GM19238 (cell line): ENCODE data around the gene HOXB6.
A peak's percentile ranks its signal among the peaks of the same experiment; 100 is the strongest.

Source experiments
- DNase-seq: peaks from one replicate; pipeline ENCODE4 v3.0.0; 2011; ENCODE audit warnings: low spot score; ENCODE audit not compliant: insufficient read length

The HOXB6 gene

GRCh38 chr17:48634493-48635208 is 29.9 kb upstream of the HOXB6 start:
- no peak for DNase-seq

DNA sequence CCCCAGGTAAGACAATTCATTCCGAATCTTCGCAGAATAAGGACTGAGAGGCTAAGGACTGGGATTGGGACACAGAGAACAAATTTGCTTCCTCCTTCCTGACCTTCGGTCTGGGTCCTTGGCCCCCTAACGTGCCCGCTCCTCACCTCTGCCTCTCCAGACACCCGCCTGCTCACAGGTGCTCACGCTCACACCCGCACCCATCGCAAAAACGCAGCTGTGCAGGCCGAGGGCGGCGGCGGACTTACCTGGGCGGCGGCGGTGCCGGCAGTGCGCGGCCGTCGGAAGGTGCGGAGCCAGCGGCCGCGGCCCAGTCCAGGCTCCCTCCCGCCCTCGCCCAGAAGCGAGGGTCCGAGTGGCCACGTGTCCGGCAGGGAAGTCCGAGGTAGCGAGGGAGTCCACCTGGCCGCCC is 28.5 kb upstream of the HOXB6 start:
- no peak for DNase-seq

- DNase-seq, result no peak
Measured at GRCh38 chr17:48632579-48633265, 27.9 kb upstream of the HOXB6 start.

GRCh38 chr17:48631693-48632578 is 27.1 kb upstream of the HOXB6 start:
- no peak for DNase-seq

GRCh38 chr17:48630925-48631692 is 26.3 kb upstream of the HOXB6 start:
- DNase-seq, result no peak

- no peak for DNase-seq
Measured at GRCh38 chr17:48630009-48630924, 25.5 kb upstream of the HOXB6 start.

GRCh38 chr17:48629411-48629759 is 24.6 kb upstream of the HOXB6 start:
- no peak for DNase-seq

GRCh38 chr17:48628649-48629410 is 24.0 kb upstream of the HOXB6 start:
- DNase-seq, result no peak

DNA sequence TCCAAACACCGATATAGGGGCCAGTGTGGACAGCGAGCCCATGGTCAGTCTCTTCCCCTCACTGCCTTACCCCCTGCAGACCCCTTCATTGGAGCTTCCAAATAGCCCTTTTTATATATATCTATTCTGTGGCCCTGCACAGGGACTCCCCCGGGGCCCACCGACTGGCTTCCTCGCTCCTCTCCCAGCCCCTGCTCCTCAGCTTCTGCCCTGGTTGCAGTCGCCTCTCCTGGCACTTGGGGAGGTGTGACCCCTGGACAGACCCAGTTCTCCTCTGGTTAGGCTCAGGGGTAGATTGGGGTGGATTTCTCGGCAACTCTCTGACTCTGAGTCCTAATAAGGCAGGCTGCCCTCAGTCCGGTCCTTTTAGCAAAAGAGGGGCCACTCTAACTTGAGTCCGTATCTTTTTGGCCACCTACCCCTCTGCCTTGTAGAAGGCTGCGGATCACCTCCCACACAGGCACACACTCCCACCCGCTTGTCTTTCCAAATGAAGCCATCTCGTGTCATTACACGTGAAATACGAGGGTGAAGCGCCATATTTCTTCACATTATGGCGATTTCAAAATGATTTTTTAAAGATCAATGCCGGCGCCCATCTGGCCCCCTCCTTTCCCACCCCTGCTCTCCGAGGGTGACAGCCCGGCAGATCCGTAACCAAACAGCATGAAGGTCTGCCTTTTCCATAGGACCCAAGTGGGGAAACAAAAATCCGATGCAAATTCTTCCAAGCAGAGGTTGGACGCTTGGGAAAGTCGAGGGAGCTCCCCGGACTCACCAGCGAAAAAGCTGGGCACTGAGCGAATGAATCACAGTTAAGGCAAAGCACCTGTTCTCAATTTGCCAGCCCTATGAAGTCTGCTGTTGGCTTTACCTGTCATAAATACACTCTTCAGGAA is 23.1 kb upstream of the HOXB6 start:
- no peak for DNase-seq

- DNase-seq, result no peak
Measured at GRCh38 chr17:48627118-48627597, 22.4 kb upstream of the HOXB6 start.

DNA sequence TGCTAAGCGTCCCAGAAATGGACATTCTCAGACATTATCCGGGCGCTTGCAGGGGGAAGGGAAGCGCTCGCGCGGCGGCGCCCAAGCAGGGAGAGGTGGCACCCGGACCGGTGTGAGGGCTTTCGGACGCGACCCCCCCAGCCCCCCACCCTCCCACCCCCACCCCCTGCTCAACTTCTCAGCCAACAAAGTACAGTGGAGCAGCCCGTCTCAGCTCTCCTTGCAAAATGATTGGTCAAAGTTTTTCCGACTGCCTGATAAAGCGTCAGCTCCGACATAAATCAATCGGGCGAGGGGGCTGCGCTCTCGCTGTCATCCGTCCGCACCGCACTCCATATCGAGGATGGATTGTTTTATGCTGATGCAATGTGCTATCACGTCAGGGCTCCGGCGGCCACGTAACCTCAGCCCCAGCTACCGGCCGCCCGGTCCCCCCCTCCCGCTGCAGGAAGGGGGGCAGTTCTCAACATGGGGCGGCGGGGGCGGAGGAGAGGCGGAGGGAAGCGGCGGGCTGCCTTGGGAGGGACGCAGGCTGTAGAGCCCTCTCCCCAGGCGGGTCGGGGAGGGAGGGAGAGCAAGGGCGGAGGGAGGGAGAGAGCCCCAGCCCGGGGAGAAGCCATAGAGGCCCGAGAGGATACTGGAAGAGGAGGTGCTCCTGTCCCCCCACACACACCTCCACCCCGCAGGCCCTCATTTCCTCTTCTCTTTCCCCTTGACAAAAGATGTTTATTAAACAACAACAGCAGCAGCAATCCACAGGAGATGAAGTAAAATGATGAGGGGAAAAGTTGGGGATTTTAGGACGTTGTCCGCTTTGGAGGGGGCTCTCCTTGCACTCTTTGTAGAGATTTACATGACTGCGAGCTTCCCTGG is 21.7 kb upstream of the HOXB6 start, which contains the start of gene HOXB9:
Gene HOXB9 (minus strand): TSS at position 114 of the 873 bp plus-strand sequence. CDS start 89 bp downstream, at position 25.
- DNase-seq, result no peak

DNA sequence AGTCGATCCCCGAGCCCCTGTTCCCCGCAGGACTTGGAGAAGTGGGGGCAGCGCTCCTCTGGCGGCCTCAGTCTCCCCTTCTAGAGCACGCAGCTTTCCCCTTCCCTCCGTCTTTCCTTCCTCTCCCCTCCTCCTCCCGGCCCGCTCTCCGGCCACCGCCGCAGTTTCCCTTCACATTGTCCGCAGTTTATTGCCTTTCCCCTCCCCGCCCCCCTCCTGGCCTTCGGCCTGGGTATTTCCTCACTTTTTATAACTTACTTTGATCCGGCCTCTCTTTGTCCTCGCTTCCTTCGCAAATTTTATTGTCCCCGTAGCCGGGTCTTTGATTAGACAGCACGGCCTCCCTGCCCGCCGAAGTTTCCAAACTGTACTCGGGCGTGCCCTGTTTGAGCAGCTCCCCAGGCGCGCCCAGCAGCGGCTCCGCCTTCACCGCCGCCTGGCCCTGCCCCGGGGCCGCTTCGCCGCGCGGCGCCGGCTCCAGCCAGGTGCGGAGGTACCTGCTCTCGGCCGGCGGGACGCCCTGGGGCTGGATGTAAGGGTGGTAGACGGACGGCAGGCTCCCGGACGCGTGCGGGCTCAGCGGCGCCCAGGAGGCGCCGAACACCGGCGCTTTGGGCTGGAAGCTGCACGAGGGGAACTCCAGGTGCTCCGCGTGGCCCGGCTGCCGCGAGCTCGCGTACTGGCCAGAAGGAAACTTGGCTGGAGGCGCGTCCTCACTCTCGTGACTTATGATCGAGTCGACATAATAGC is 20.9 kb upstream of the HOXB6 start:
- DNase-seq, result peak; percentile 71

- no peak for DNase-seq
Measured at GRCh38 chr17:48624544-48625494, 20.0 kb upstream of the HOXB6 start.

DNA sequence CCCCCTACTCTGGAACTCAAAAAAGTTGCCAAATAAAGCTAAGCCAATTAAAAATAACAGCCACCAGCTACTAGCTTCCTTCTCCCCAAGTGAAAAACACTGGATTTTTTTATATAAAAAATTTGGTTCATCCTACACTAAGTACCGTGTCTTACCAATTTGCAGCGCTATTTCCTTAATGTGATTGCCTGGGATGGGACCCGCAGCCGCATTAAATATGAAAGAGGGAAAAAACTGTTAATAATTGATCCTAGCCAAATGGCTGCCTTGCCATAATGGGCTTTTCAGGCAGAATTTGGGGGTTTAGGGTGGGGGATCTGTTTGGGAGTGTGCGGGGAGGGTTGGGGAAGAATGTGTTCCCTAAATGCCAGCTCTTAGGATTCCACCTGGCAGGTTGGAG is 19.3 kb upstream of the HOXB6 start:
- DNase-seq, result no peak

GRCh38 chr17:48623583-48623982 is 18.8 kb upstream of the HOXB6 start:
- no peak for DNase-seq
